Measurements from ENCODE around the gene ITIH3. TPM values are rescaled to one million over a fixed set of nuclear protein-coding genes. Genes with fewer than 3 reads are reported as not detected.

ITIH3 gene
- total RNA-seq, 1 donor from 2014 or later = 0.16 TPM

- no peaks in the 10 kb centered on the region for H3K79me2 ChIP-seq (ENCODE audit: insufficient read depth, low read length)
- H3K4me3 ChIP-seq (ENCODE audit: insufficient read depth, low read depth, low read length) = no peak overlapping the region
- Mint-ChIP-seq H3K4me1 (ENCODE audit: low read depth, unreplicated experiment) (peaks cover 4% of the 10 kb centered on the region), H3K4me3 (ENCODE audit: unreplicated experiment) (no peak overlapping the region), H3K27ac (ENCODE audit: unreplicated experiment) (no peak overlapping the region), H3K9me3 (ENCODE audit: unreplicated experiment) (peaks cover 3% of the 10 kb centered on the region), H3K36me3 (ENCODE audit: low read depth, unreplicated experiment) (peaks cover 2% of the 10 kb centered on the region), H3K27me3 (ENCODE audit: low read depth, unreplicated experiment) (peaks cover 15% of the 10 kb centered on the region)
- H3K36me3 ChIP-seq (ENCODE audit: insufficient read depth, low read length) = no peaks in the 10 kb centered on the region
- no peak overlapping the region for H3K9ac ChIP-seq (ENCODE audit: low read length)
- no peaks in the 10 kb centered on the region for H4K20me1 ChIP-seq (ENCODE audit: insufficient read depth, low read length)
- no peak overlapping the region for H2AFZ ChIP-seq (ENCODE audit: low read depth, low read length)
- H3K9me3 ChIP-seq (ENCODE audit: insufficient read depth, low read depth, low read length) = no peaks in the 10 kb centered on the region
- FAIRE-seq = no peak
- no peaks in the 10 kb centered on the region for H3K4me1 ChIP-seq (ENCODE audit: insufficient read depth, low read length)
- DNase-seq (ENCODE audit: low read depth) = no peak
- TF ChIP-seq, protein P1, sequence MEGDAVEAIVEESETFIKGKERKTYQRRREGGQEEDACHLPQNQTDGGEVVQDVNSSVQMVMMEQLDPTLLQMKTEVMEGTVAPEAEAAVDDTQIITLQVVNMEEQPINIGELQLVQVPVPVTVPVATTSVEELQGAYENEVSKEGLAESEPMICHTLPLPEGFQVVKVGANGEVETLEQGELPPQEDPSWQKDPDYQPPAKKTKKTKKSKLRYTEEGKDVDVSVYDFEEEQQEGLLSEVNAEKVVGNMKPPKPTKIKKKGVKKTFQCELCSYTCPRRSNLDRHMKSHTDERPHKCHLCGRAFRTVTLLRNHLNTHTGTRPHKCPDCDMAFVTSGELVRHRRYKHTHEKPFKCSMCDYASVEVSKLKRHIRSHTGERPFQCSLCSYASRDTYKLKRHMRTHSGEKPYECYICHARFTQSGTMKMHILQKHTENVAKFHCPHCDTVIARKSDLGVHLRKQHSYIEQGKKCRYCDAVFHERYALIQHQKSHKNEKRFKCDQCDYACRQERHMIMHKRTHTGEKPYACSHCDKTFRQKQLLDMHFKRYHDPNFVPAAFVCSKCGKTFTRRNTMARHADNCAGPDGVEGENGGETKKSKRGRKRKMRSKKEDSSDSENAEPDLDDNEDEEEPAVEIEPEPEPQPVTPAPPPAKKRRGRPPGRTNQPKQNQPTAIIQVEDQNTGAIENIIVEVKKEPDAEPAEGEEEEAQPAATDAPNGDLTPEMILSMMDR (IDR thresholded peaks at IDR 0.05; ENCODE audit: insufficient read depth, low read depth, low read length) = peak; percentile 36
- no peak for TF ChIP-seq EZH2 (IDR thresholded peaks at IDR 0.05; ENCODE audit: insufficient read depth, low read length)
- no peaks in the 10 kb centered on the region for H3K27me3 ChIP-seq (ENCODE audit: insufficient read depth, low read length)
- no peak overlapping the region for H3K27ac ChIP-seq (ENCODE audit: low read depth, low read length)
- H3K4me2 ChIP-seq (ENCODE audit: low read length) = no peak overlapping the region
Observed at GRCh38 chr3:52820736-52821135, 26.1 kb downstream of the ITIH3 start.

GRCh38 chr3:52822363-52822762, 27.8 kb downstream of the ITIH3 start:
- FAIRE-seq (no peak), DNase-seq (ENCODE audit: low read depth) (no peak)
- H3K9me3 Mint-ChIP-seq (ENCODE audit: unreplicated experiment) = peaks cover 3% of the 10 kb centered on the region
- no peak overlapping the region for H2AFZ ChIP-seq (ENCODE audit: low read depth, low read length)
- H3K27ac Mint-ChIP-seq (ENCODE audit: unreplicated experiment) = no peak overlapping the region
- H3K4me2 ChIP-seq (ENCODE audit: low read length) = no peak overlapping the region
- no peaks in the 10 kb centered on the region for H3K27me3 ChIP-seq (ENCODE audit: insufficient read depth, low read length)
- H3K9me3 ChIP-seq (ENCODE audit: insufficient read depth, low read depth, low read length) = no peaks in the 10 kb centered on the region
- H4K20me1 ChIP-seq (ENCODE audit: insufficient read depth, low read length) = no peaks in the 10 kb centered on the region
- no peak overlapping the region for H3K9ac ChIP-seq (ENCODE audit: low read length)
- no peaks in the 10 kb centered on the region for H3K4me1 ChIP-seq (ENCODE audit: insufficient read depth, low read length)
- peaks cover 2% of the 10 kb centered on the region for H3K36me3 Mint-ChIP-seq (ENCODE audit: low read depth, unreplicated experiment)
- no peak overlapping the region for H3K4me3 Mint-ChIP-seq (ENCODE audit: unreplicated experiment)
- peaks cover 7% of the 10 kb centered on the region for H3K4me1 Mint-ChIP-seq (ENCODE audit: low read depth, unreplicated experiment)
- TF ChIP-seq EZH2 (IDR thresholded peaks at IDR 0.05; ENCODE audit: insufficient read depth, low read length) = no peak
- TF ChIP-seq, protein P1 (IDR thresholded peaks at IDR 0.05; ENCODE audit: insufficient read depth, low read depth, low read length) = no peak
- peaks cover 9% of the 10 kb centered on the region for H3K27me3 Mint-ChIP-seq (ENCODE audit: low read depth, unreplicated experiment)
- H3K27ac ChIP-seq (ENCODE audit: low read depth, low read length) = no peak overlapping the region
- H3K79me2 ChIP-seq (ENCODE audit: insufficient read depth, low read length) = no peaks in the 10 kb centered on the region
- H3K36me3 ChIP-seq (ENCODE audit: insufficient read depth, low read length) = no peaks in the 10 kb centered on the region
- no peak overlapping the region for H3K4me3 ChIP-seq (ENCODE audit: insufficient read depth, low read depth, low read length)

- no peak for DNase-seq (ENCODE audit: low read depth)
- H3K4me3 ChIP-seq (ENCODE audit: insufficient read depth, low read depth, low read length) = no peak overlapping the region
- TF ChIP-seq, protein P1 (IDR thresholded peaks at IDR 0.05; ENCODE audit: insufficient read depth, low read depth, low read length) = no peak
- TF ChIP-seq EZH2 (IDR thresholded peaks at IDR 0.05; ENCODE audit: insufficient read depth, low read length) = no peak
- H2AFZ ChIP-seq (ENCODE audit: low read depth, low read length) = no peak overlapping the region
- no peak overlapping the region for H3K27ac ChIP-seq (ENCODE audit: low read depth, low read length)
- no peaks in the 10 kb centered on the region for H3K36me3 ChIP-seq (ENCODE audit: insufficient read depth, low read length)
- H3K27ac Mint-ChIP-seq (ENCODE audit: unreplicated experiment) = no peak overlapping the region
- no peaks in the 10 kb centered on the region for H4K20me1 ChIP-seq (ENCODE audit: insufficient read depth, low read length)
- H3K9ac ChIP-seq (ENCODE audit: low read length) = no peak overlapping the region
- H3K4me1 Mint-ChIP-seq (ENCODE audit: low read depth, unreplicated experiment) = peaks cover 4% of the 10 kb centered on the region
- H3K4me1 ChIP-seq (ENCODE audit: insufficient read depth, low read length) = peaks cover 2% of the 10 kb centered on the region
- no peak for FAIRE-seq
- H3K36me3 Mint-ChIP-seq (ENCODE audit: low read depth, unreplicated experiment) = peaks cover 4% of the 10 kb centered on the region
- peaks cover 3% of the 10 kb centered on the region for H3K9me3 Mint-ChIP-seq (ENCODE audit: unreplicated experiment)
- H3K4me2 ChIP-seq (ENCODE audit: low read length) = no peak overlapping the region
- H3K27me3 Mint-ChIP-seq (ENCODE audit: low read depth, unreplicated experiment) = peaks cover 15% of the 10 kb centered on the region
- H3K27me3 ChIP-seq (ENCODE audit: insufficient read depth, low read length) = no peaks in the 10 kb centered on the region
- H3K4me3 Mint-ChIP-seq (ENCODE audit: unreplicated experiment) = no peak overlapping the region
- H3K79me2 ChIP-seq (ENCODE audit: insufficient read depth, low read length) = no peaks in the 10 kb centered on the region
- no peaks in the 10 kb centered on the region for H3K9me3 ChIP-seq (ENCODE audit: insufficient read depth, low read depth, low read length)
Observed at GRCh38 chr3:52824037-52824436, 29.4 kb downstream of the ITIH3 start.
